Iris pigment epithelial cell (primary cell): ENCODE measurements around the gene SH2D6.
"Not testable (repeated sequence)": the region's sequence is repeated elsewhere in the genome, so short reads cannot be mapped to it uniquely, and the experiment has no call there.

Experiments
- DNase-seq: peaks from one replicate; pipeline ENCODE4 v3.0.0-alpha.2; 2011; ENCODE audit warnings: low read depth

Gene SH2D6

DNA sequence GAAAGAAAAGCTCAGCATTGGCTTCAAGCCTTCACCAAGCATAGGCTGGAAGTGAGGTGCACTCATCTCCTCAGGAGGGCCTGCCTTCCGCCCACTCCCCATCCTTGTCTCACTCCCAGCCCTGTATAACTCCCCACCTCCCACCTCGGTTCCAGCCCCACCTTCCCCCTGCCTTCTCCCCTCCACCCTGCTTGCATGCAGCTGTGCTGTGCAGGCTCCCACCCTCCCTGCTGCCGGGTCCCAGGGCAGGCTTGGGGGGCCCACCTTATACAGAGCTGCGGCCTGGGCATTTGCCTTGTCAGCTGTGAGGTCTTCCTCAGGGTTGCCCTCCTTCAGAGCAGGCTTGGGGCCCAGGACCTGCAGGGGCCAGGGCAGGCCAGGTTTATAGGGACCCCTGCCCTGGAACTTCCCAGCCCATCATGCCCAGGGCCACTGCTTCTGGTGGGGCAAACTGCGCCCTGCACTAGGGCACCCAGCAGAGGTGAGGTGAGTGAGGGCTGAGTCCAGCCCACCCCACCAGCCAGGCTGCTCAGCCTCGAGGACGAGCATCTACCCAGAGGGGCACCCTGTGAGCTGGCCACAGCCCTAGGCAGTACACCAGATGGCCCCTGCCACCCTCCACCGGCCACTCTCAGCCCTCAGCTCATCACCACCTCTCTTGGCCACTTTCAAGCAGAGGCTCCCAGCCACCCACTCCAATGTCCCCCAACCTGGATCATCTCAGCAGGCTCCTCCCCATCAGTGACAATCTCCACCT lies 19.9 kb upstream of the SH2D6 start:
- DNase-seq: no peak

DNA sequence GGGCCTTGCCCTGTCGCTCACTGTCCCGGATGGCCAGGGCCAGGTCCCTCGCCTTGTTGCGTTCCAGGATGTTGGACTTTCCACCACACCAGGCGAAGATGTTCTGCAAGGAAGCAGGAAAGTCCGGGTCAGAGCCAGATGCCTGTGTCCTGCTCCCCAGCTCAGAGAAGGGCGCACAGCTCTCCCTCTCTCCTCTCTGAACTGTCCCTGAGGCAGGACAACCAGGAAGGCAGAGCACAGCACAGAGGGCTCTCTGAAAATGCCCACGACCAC lies 19.4 kb upstream of the SH2D6 start:
- DNase-seq: no peak

DNA sequence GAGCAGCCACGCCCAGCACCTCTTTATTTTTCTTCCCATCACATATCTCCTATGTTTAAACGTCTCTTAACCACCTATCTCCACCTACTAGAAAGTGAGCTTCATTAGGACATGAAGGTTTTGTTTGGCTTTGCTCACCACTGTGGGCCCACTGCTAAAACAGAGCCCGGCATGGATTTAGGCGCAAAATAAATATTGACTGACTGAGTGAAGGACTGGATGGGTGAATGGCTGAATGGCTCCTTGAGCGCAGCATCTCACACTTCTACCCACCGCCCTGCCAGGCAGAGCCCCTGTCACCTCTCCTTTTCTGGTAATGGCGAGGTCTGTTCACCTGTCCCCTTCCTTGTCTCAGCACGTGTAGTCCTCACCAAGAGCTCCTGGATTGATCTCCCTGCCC lies 18.5 kb upstream of the SH2D6 start:
- no peak for DNase-seq

DNA sequence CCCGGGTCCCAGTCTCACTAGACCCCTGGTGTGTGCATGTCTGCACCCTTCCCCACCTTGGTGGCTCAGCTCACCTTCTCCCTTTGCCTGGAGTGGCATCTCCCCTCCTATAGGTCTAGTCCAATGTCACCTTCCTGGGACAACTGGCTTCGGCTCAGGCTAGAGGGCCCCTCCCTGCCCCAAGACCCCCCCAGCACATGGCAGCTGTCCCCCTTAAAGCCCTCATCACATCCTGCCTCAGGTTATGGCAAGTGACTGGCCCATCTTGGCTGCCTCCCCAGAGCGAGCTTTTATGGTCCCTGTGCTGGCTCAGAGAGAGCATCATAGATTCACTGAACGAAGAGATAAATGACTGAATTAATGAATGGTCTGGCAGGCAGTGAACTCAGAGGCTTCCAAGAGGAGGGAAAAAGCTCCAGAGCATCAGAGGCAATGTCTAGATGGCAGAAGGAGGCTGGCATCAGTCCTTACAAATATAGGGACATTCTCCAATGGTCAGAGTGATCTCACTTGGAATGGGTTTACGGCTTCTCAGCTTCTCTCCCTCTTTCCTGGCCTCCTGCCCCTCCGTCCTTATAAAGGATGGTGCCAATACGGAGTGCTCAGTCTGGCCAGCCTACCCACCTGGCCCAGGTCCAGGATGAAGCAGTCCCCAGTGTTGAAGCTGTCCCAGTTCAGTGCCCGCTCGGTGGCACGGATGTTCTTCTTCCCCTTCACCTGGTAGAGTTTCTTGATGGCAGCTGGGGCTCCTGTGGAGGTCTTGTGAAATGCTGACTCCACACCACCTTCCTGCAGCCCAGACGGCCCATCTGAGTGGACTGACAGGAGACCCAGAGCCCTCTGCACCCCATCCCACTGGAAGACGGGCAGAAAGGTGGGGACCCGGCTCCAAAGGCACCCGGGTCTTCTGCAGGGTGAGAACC lies 17.7 kb upstream of the SH2D6 start:
- DNase-seq: no peak

DNA sequence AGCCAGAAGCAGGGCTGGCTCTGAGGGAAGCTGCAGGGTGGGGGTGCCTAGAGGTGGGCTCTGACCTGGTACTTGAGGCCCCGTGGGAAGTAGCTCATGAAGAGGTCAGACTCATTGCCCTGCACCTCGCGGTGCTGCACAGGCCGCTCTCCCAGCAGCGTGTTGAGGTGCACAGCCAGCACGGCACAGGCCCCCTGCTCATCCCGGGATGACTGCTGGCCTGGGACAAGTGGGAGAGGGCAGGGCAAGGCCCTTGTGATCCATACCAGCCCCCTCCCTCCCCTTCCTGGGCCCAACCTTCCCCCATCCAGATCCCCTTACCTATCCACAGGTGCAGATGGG lies 17.1 kb upstream of the SH2D6 start:
- DNase-seq: no peak

DNA sequence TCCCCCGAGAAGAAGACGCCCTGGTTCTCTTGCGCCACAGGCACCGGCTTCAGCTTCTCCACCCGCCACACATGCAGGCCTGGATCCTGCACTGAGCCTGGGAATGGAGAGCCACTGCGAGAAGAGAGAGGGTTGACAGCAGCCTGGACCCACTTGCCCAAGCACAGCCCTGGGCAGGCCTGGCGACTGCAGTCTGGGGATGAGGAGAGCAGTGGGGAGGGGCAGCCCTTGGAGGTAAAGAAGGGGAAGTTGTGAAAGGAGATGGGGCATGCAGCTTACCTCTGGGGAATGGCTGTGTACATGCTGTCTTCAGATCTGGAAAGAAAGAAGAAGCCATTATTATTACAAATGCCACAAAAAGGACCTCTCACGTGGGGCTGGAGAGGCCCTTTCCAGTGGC lies 16.7 kb upstream of the SH2D6 start:
- no peak for DNase-seq

DNA sequence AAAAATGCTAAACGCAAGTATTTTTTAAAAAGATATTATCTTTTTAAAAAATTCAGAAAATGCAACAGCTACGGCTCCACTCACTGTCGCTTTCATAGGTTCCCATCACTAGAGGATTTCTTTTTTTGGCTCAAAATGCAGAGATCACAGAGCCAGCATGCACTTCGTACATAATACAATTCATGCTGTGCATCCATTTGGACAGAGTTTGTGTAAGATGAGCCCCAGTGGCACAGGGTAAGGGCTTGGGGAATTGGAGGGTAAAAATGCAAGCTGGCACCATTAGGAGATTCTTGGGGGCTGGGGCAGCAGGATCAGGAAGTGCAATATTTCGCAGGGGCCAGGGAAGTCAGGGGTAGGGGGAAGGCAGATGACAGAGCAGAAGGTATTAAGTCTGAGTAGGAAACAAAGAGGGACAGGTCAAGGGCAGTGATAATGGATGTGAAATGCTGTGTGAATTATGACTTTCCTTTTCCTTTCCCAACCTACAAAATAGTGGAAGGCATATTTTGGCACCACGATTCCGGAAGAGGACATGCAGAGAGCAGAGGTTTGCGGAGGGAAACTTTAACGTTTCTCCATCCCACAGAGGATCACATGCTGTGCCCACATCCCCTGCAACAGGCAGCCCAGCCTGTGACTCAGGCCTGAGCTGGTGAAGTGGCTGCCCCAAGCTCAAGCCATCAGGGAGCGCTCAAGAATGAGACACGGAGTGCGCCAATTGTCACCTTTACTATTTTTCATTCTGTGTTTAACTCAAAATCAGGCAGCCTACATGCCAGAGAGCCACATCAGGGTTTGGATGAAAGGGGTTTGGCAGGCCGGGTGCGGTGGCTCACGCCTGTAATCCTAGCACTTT lies 13.1 kb upstream of the SH2D6 start:
- DNase-seq: peak; percentile 47

DNA sequence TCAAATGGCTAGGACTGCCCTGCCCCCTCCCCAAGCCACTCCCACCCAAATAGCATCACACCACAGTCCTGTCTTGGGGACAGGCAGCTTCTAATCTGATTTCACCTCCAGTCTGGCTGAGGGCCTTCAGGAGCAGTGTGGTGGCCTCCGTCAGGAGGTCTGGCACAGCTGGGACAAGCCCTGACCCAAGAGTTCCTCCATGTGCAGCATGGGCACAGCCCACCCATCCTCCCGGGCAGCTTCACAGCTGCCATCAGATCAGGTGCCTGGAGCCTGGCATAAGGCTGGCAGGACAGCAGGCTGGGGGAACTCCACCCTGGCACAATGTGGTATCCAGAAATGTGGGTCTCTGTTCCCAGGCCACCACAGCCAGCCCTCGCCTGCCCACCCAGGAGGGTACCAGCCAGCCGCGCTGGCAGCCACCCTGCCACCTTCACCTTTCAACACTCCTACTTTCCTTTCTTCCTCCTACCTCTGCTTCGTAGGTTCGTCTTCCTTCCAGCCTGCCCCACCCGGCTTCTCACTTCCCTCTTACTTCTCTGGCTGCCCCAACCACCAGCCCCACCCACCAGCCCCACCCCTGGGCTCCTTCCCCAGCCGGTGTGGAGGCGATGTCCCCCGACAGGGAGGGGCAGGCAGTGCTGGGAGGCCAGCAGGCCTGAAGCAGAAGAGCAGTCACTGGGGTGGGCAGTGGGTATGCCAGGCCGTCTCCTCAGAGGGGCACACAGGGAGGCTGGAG lies 8.5 kb upstream of the SH2D6 start, which contains the start of gene CAPG:
Gene CAPG, minus strand, starts transcription at position 522 of the 739 bp plus-strand sequence. CDS start 8,221 bp downstream, outside the sequence.
- DNase-seq: no peak

DNA sequence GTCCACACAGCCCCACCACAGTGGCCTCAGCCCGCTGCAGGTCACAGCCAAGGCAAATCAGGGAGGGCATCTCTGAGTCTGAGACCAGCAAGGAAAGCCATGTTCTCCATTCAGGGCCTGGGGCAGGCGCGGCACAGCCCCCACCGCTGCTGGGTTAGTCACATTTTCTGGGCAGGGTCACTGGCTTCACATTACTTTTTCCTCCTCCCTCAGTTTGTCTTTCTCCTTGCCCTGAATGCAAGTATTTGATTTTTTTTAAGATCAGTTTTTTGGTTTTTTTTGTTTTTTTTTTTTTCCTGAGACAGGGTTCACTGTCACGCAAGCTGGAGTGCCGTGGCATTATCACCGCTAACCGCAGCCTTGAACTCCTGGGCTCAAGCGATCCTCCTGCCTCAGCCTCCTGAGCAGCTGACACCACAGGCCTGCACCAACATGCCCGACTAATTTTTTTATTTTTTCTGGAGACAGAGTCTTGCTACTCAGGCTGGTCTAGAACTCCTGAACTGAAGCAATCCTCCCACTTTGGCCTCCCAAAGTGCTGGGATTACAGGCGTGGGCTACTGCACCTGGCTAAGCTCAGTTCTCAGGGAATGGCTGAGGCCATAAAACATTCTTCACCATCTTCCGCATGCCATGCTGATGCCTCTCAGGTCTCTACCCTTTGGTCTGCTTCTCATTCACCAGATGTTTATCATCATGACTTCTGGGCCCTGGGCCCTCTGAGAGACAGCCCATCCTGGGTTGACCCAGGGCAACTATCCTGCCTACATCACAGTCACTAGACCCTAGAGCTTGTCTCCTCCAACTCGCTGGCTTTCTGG lies 7.7 kb upstream of the SH2D6 start:
- no peak for DNase-seq

DNA sequence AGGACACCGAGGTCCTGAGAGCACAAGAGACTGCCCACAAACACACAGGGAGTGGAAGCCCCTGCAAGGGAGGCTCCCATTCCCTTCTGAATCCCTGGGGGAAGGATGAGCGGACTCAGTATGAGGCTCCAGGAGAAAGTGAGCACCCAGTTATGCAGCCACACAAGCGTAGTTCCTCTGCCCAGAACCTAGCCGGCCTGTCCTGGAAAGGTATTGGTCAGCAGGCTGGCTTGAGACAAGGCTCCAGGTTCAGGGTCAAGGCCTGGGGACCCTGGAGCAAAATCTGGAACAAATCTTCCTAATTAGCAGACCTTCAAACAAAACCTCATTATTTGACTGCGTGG lies 7.1 kb upstream of the SH2D6 start:
- no peak for DNase-seq

DNA sequence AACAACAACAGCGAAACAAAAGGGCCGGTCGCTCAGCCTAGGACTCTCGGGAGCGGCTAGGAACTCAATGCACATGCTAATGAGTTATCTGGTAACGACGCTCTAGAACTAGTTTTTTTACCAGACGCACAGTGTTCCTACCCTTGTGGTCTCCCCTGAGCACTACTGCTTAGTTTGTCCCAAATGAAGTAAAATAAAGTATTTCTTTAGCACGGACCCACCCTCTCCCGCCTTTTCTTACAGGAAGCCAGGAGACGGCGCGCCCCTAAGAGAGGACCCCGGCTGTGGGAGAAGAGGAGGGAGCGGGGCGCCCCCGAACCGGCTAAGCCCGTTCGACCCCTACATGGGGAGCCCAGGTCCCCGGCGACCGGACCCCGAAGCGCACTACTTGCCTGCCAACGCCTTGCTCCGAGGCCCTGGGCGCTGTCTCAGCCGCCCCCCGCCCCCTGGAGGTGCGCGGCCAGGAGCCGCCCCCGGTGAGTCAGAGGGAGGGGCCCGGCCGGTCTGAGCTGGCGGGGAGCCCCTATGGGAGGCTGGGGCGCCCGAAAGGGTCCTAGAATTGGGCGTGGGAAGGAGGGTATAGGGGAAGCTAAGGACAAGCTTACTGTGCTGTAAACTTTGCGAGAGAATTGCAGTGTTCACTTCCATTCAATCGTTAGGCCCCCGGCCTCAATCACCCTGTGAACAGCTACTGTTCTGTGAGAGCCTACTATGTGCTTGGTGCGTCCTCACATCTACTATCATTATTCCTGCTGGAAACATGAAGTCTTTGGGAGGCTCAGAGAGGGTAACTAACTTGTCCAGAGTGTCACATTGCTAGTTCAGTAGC lies 4.7 kb upstream of the SH2D6 start:
- peak; percentile 51 for DNase-seq

DNA sequence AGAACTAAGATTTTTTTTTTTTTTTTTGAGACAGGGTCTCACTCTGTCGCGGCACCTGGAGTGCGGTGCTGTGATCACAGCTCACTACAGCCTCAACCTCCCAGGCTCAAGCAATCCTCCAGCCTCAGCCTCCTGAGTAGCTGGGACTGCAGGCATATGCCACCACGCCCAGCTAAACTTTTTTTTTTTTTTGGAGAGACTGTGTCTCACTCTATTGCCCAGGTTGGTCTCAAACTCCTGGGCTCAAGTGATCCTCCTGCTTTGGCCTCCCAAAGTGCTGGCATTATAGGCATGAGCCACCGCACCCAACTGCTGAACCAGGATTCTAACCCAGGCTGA lies 4.1 kb upstream of the SH2D6 start:
- not testable (repeated sequence) for DNase-seq

DNA sequence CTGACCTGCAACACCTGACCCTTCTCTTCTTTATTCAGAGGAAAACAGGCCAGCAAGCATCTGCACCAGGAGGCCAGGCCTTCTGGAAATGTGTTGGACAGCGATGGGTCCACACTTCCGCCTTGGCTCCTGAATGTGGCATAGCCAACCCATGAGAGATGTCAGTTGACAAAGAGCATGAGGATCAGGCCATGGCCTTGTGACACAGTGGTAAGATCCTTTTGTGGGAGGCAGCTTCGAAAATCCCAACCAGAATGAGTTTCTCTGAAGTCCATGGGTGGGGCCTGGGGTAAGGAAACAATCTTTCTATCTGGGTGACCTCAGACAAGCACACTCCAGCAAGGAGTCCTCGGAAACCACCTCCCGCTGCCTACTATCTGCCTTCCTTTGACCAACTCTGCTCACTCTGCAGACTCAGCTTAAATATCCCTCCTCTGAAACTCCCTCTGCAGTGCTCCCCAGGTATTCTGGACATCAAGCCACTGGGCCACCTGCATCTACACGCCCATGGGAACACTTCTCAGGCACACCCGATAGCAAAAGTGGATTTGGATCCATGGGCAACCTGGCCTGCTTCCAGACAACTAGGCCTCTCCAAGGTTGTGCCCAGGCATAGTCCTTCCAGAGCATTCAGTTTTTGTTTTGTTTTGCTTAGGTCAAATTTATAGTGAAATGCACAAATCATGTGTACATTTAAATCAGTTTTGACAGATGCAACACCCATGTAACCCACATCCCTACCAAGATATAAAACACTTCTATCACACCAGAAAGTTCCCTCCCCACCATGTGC lies 3.6 kb upstream of the SH2D6 start:
- DNase-seq: no peak

DNA sequence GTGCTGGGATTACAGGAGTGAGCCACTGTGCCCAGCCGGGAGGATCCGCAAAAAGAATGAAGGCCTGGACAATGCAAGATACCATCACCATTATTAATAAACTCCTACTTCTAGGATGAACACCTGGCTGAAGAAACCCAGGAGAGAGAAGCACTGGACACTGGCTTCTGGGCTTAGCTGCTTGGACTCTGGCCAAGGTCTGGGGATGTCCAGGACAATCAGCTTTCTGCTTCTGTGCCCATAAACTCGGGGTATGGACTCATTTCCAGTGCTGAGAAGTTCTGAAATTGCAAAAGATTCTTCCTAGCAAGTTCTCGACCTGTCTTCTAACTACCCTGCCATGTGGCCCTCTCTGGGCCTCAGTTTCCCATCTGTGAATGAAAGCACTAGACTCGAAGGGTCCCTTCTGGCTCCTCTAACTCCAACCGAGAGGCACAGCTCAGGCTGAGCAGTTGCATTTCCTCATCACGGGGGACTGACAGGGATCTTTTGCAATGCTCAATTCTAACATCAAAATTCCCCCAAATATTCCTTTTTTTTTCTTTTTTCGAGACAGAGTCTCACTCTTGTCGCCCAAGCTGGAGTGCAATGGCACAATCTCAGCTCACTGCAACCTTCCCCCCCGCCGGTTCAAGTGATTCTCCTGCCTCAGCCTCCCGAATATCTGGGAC lies 2.4 kb upstream of the SH2D6 start:
- no peak for DNase-seq

DNA sequence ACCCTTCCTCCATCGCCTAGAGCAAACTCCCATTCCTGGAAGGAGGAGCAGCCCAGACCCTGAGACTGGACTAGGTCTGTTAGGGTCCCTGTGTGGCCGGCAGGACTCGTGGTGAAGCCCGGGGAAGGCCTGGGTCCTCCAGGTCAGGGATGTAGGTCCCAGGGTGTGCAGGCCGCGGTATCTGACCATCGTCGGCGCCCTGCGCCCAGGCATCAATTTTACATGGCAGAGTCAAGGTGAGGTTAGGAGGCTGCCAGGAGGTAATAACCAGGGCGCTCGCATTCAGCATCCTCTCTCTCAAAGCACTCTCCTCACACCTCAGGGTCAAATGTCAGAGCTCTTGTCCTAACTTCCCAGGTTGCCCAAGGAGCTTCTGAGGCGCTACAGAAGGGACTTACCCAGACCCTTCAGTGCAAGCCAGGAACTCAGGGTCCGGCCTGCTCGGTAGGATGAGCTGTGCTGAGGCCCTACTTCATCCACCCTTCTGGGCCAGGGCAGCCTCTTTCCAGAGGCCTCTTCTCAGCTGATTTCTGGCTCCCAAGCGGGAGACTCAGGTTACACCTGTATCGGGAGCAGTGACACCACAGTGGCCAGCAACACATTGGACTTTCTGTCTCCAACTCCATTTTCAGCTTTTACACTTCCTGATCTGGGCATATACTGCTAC lies 628 bp downstream of the SH2D6 start:
- DNase-seq: no peak

DNA sequence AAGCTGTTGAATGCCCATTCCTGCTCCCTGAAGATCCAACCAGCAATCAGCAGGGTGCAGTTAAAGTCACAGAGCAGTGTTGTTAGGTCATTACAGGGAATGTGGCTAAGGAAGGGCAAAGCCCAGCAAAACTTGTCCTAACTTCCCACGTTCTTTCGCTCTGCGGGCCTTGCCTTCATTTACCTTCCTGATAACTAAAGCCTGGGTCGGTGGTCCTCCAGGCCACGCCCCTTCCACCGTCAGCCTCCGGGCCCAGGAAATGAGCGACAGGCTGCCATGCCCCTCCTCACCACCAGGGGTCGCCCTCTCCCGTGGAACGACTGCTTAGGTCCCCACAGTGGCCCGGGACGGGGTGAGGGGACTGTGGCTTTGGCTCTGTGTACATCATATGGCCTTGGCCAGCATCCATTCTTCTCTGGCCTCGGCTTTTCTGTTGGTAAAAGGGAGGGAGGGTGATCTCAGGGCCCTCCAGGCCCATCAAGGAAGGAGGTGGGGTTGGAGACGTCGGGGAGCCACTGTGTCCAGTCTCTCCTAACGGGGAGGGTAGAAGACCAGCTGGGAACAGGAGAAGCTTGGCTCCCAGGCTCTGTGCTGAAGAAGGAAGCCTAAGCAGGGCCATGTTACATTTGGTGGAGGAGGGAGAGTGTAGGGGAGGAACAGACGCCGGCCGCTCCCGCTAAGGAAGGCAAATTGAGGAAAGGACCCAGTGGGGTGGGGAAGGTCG lies 2.2 kb downstream of the SH2D6 start:
- DNase-seq: peak; percentile 53

DNA sequence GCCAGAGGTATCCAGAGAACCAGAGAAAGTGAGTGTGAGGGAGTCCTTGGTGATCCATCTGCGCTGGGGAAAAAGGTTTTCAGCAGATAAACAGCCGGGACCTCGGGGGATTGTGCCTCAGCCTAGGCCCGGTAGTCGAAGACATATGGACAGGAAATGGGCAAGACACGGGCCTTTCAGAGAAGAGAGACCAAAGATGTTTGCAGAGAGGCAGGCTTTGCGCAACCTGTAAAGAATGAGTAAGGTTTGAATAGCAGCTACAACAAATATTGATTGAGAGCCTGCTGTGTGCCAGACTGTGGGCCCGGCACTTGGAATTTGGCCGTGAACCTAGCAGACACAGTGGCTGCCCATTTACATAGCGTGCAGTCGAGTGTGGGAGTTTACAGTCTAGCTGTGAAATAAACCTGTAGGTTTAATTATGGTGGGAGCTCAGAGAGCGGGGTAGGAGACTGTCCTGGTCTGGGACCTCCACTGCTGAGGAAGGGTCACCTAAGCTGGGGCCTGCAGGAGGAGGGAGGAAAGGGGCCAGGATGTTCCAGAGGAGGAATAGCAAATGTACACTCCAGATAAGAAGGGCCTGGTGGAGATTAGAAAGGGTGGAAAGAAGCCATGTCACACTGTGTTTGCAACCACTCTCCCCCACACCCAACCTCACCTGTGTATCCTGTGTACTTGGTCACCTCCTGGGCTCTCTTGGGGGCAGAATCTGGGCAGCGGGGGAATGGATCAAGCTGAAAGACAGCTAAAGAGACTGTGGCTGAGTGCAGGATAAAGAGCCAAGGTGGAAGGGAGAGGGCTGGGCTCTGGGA lies 3.0 kb downstream of the SH2D6 start:
- peak; percentile 68 for DNase-seq
